Measurements from ENCODE around the gene DNAJB7. TPM values are rescaled to one million over a fixed set of nuclear protein-coding genes. Genes with fewer than 3 reads are reported as not detected.

The DNAJB7 gene
- total and polyA plus RNA-seq, 2 donors (not counting 3 experiments of a cell fraction or from before 2014, with no cell fraction given), result not detected

- FAIRE-seq (no peak), DNase-seq (ENCODE audit: low read depth, low spot score) (peak; percentile 70)
- Histone ChIP-seq H3K27ac (ENCODE audit: insufficient read depth, low read depth, low read length) (peak overlapping the region; percentile 93), H3K27me3 (ENCODE audit: control insufficient read depth in 2 of 2, insufficient read depth in 2 of 2, low read length in 2 of 2) (no peaks in the 10 kb centered on the region), H3K4me2 (ENCODE audit: insufficient read depth, low read length) (peak overlapping the region; percentile 97), H4K20me1 (replicated peaks; ENCODE audit: control insufficient read depth, extremely low read depth, insufficient read depth, low read length) (peaks cover 6% of the 10 kb centered on the region), H3K79me2 (ENCODE audit: control insufficient read depth, insufficient read depth, low read length) (peaks cover 74% of the 10 kb centered on the region), H3K9ac (replicated peaks; ENCODE audit: extremely low read depth, insufficient read depth, low read length) (peak overlapping the region; percentile 86), H3K4me1 (ENCODE audit: control insufficient read depth, extremely low read depth, insufficient read depth, low read length) (peaks cover 27% of the 10 kb centered on the region), H3K36me3 (ENCODE audit: control insufficient read depth in 2 of 2, extremely low read depth in 1 of 2, insufficient read depth in 2 of 2, low read length in 2 of 2) (no peaks in the 10 kb centered on the region), H3K9me1 (replicated peaks; ENCODE audit: control insufficient read depth, extremely low read depth, insufficient read depth, low read length) (no peaks in the 10 kb centered on the region), H3K4me3 (replicated peaks in 1 of 3; ENCODE audit: insufficient read depth in 1 of 3, low read depth in 1 of 3, low read length in 3 of 3) (peak overlapping the region; percentile 76 to 99 (median 94)), H2AFZ (ENCODE audit: low read depth, low read length) (peak overlapping the region; percentile 60), H3K9me3 (replicated peaks; ENCODE audit: control insufficient read depth, insufficient read depth, low read length) (no peaks in the 10 kb centered on the region)
- BruUV-seq (replicated peaks), result no TSS peak
- dilution Hi-C loops (cut with MboI; ENCODE audit: extremely low pct_ligation_motif_present, low sequenced_read_pairs), result no loop called here
- POLR2A ChIA-PET, result interaction anchor here (0.8 kb wide), 1 partner anchor 66 kb away, joined by 11 read pairs; no protein-coding TSS in a partner anchor
- intact Hi-C loops (cut with micrococcal nuclease), result loop anchor here (1.0 to 2.0 kb wide), 3 partner anchors 37 to 95 kb away; partner anchors contain the start of genes RBX1 and SLC25A17
- TF ChIP-seq POLR2AphosphoS5 (IDR thresholded peaks at IDR 0.05; ENCODE audit: insufficient read depth, low read depth, low read length), result no peak
- no peak for TF ChIP-seq MYC (IDR thresholded peaks at IDR 0.05; ENCODE audit: low read depth, low read length)
- TF ChIP-seq JUN (IDR thresholded peaks at IDR 0.05; ENCODE audit: borderline replicate concordance, insufficient read depth, insufficient read length, low read depth), result no peak
- no peak for TF ChIP-seq MAX (IDR thresholded peaks at IDR 0.05; ENCODE audit: insufficient read depth, insufficient read length)
- TF ChIP-seq POLR2A (IDR thresholded peaks at IDR 0.05; ENCODE audit: low read depth, low read length), result no peak
- no peak for TF ChIP-seq GATA2 (IDR thresholded peaks at IDR 0.05; ENCODE audit: insufficient read depth, insufficient read length, low read depth, low read length)
- no peak for TF ChIP-seq FOS (IDR thresholded peaks at IDR 0.05; ENCODE audit: borderline replicate concordance, insufficient read depth, low read length)
- TF ChIP-seq EZH2 (IDR thresholded peaks at IDR 0.05; ENCODE audit: borderline replicate concordance, low read depth, low read length, severe bottlenecking), result no peak
- no peak for TF ChIP-seq CTCF (IDR thresholded peaks at IDR 0.05; ENCODE audit: extremely low read depth in 1 of 2, insufficient read depth in 1 of 2, low read depth in 1 of 2, low read length in 2 of 2)
- CTCF ChIA-PET, result interaction anchor here (0.6 to 1.5 kb wide), 2 partner anchors 43 to 296 kb away, joined by 3 to 7 read pairs; no protein-coding TSS in a partner anchor
Observed at GRCh38 chr22:40855979-40856512, 5.9 kb downstream of the DNAJB7 start.
